Gastrocnemius medialis (tissue), 4 donors: ENCODE measurements around the gene GIMD1. TPM values are rescaled to one million over a fixed set of nuclear protein-coding genes. Genes with fewer than 3 reads are reported as not detected.
"Not testable (repeated sequence)": the region's sequence is repeated elsewhere in the genome, so short reads cannot be mapped to it uniquely, and the experiment has no call there.

Experiments used
- ATAC-seq, 2 donors: fragments of 150-250 bp; one replicate each; pipeline ENCODE4 v1.9.1; 2016
- DNase-seq, 2 donors: peaks; one replicate each; pipeline ENCODE4 v3.0.0-alpha.2; 2019
- H3K27ac ChIP-seq, 4 donors: fragments of 200-600 bp; sonication (generic); 1 replicate in 1 of 4; 2 replicates in 3 of 4; pipeline ENCODE4 v1.5.1; 2016 to 2018; ENCODE audit warnings: mild to moderate bottlenecking in 2 of 4, moderate library complexity in 1 of 4
- H3K27me3 ChIP-seq, 3 donors: fragments of 200-600 bp; sonication (generic) in 2 of 3; 1 replicate in 1 of 3; 2 replicates in 2 of 3; pipeline versions ENCODE4 v1.5.1 to v1.6.0; 2016 to 2019; ENCODE audit warnings: mild to moderate bottlenecking in 1 of 3, moderate library complexity in 1 of 3
- H3K36me3 ChIP-seq, 2 donors: fragments of 200-600 bp; sonication (generic) in 1 of 2; one replicate each; pipeline ENCODE4 v1.5.1; 2017 to 2018
- H3K4me1 ChIP-seq, 2 donors: fragments of 200-600 bp; sonication (generic) in 1 of 2; one replicate each; pipeline ENCODE4 v1.5.1; 2016 to 2017; ENCODE audit warnings: mild to moderate bottlenecking in 2 of 2
- H3K4me3 ChIP-seq, 4 donors: fragments of 200-600 bp; sonication (generic) in 3 of 4; 1 replicate in 1 of 4; 2 replicates in 3 of 4; pipeline ENCODE4 v1.5.1; 2016 to 2019; ENCODE audit warnings: mild to moderate bottlenecking in 2 of 4
- H3K9me3 ChIP-seq, 3 donors: fragments of 200-600 bp; sonication (generic) in 2 of 3; 1 replicate in 1 of 3; 2 replicates in 2 of 3; pipeline ENCODE4 v1.5.1; 2016 to 2019
- POLR2A ChIP-seq, 2 donors: fragments of 450-650 bp; IDR thresholded peaks; one replicate each; pipeline ENCODE4 v1.6.1; 2017; ENCODE audit warnings: antibody characterized with exemption in 2 of 2, mild to moderate bottlenecking in 2 of 2, moderate library complexity in 2 of 2
- in situ Hi-C, 4 donors: fragments of 200-750 bp; cut with MboI; loops; one replicate each; pipeline versions ENCODE4 v1.15.0 to v1.8.0; 2017; ENCODE audit warnings: low sequenced_read_pairs in 4 of 4
- intact Hi-C: fragments of 100-400 bp; cut with DNase I; formaldehyde crosslinking; loops from one replicate; pipeline ENCODE4 v1.15.1; 2023; ENCODE audit warnings: low total_unique reads
- total RNA-seq, 4 donors: library from RNA; depleted of rRNA; stranded (reverse); fragments of >200 nt; gene quantifications; one replicate each; pipeline versions ENCODE4 v1.1.0 to v1.2.3, GENCODE V29; 2016
- TF ChIP-seq, protein P1 (sequence below), 5 experiments: fragments of 450-650 bp in 3 of 5; fragments of 200-600 bp in 2 of 5; sonication (generic) in 2 of 5; IDR thresholded peaks in 4 of 5; conservative IDR thresholded peaks in 1 of 5; 1 replicate in 4 of 5; 2 replicates in 1 of 5; pipeline ENCODE4 v1.5.1; 2016 to 2019; ENCODE audit warnings: antibody characterized with exemption in 5 of 5, mild to moderate bottlenecking in 3 of 5, moderate library complexity in 3 of 5

GIMD1 gene
- not detected for total RNA-seq

DNA sequence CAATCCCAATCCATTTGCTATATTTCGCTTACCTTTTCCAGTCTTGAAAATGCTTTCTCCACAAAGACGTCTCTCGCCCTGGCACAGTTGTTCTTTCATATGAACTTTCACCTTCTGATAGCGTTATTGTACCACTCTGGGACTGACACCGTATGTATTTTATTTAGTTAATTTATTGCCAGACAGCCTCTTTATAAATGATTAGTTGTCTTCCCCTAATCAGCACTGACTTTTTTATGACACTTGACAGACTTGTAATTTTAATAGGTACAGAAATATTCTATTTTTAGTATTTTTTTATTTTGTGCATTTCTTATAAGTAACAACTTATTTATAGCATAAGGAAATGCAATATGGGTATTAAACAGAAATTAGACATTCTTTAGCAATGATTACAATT, at the start of gene GIMD1:
Gene GIMD1, minus strand, starts transcription at position 101 of the 400 bp plus-strand sequence. CDS start 1,343 bp downstream, outside the sequence.
- H3K27me3 ChIP-seq: no peaks in the 10 kb centered on the region
- ATAC-seq (no peak), DNase-seq (no peak)
- H3K27ac ChIP-seq: no peak within 1 kb of the TSS
- intact Hi-C loops (loop anchor here (5.0 to 10.0 kb wide), 2 partner anchors 134 to 816 kb away; no protein-coding TSS in a partner anchor), in situ Hi-C loops (loop anchor here in 1 of 4 donors (25.0 kb wide), 1 partner anchor 819 kb away; no protein-coding TSS in a partner anchor)
- no peak within 1 kb of the TSS for H3K4me3 ChIP-seq
- H3K36me3 ChIP-seq: no peaks in the 10 kb centered on the region
- no peaks in the 10 kb centered on the region for H3K9me3 ChIP-seq
- no peak for TF ChIP-seq POLR2A (IDR thresholded peaks at IDR 0.05)
- TF ChIP-seq, protein P1, sequence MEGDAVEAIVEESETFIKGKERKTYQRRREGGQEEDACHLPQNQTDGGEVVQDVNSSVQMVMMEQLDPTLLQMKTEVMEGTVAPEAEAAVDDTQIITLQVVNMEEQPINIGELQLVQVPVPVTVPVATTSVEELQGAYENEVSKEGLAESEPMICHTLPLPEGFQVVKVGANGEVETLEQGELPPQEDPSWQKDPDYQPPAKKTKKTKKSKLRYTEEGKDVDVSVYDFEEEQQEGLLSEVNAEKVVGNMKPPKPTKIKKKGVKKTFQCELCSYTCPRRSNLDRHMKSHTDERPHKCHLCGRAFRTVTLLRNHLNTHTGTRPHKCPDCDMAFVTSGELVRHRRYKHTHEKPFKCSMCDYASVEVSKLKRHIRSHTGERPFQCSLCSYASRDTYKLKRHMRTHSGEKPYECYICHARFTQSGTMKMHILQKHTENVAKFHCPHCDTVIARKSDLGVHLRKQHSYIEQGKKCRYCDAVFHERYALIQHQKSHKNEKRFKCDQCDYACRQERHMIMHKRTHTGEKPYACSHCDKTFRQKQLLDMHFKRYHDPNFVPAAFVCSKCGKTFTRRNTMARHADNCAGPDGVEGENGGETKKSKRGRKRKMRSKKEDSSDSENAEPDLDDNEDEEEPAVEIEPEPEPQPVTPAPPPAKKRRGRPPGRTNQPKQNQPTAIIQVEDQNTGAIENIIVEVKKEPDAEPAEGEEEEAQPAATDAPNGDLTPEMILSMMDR (IDR thresholded peaks at IDR 0.05 in 4 of 5, conservative IDR thresholded peaks at IDR 0.05 in 1 of 5): no peak
- H3K4me1 ChIP-seq: peaks cover 6 to 9% of the 10 kb centered on the region in 2 donors

- Histone ChIP-seq H3K27me3 (no peaks in the 10 kb centered on the region), H3K4me3 (no peak overlapping the region), H3K4me1 (no peaks in the 10 kb centered on the region), H3K27ac (no peak overlapping the region), H3K36me3 (no peaks in the 10 kb centered on the region), H3K9me3 (no peaks in the 10 kb centered on the region)
- in situ Hi-C loops (no loop called here), intact Hi-C loops (no loop called here)
- DNase-seq (no peak), ATAC-seq (no peak)
- TF ChIP-seq POLR2A (IDR thresholded peaks at IDR 0.05): no peak
- TF ChIP-seq, protein P1 (IDR thresholded peaks at IDR 0.05 in 4 of 5, conservative IDR thresholded peaks at IDR 0.05 in 1 of 5): no peak
These were observed 45.8 kb upstream of the GIMD1 start for GRCh38 chr4:106414366-106414765.

DNA sequence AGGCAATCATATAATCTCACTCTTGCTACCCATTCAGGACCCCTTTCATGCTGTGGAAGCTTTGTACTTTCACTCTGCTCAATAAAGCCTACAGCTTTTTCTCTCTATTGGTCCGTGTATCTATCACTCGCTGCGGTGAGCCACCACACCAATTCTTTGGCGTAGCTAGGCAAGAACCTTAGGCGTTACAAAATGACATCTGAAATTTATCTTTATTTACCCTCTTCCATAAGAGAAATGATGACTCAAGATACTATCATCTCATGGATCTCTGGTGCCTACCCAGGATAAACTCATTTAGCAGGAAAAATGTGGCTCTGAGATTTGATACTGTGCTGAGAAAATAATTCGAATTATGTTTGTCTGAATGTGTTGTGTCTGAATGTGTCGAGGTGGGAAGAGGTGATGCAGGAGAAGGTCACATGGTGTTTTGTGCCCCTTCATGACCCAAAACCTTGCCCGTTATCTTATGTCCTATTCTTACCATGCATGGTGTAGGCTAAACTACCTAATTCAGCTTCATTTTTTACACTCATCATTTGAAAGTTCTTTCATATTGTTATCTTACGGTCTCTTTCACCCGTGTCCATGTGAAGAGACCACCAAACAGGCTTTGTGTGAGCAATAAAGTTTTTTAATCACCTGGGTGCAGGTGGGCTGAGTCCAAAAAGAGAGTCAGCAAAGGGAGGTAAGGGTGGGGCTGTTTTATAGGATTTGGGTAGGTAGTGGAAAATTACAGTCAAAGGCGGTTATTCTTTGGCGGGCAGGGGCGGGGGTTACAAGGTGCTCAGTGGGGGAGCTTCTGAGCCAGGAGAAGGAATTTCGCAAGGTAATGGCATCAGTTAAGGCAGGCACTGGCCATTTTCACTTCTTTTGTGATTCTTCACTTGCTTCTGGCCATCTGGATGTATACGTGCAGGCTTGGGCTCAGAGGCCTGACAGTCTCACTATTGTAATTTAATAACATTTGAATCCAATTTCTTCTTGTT, 41.6 kb upstream of the GIMD1 start:
- in situ Hi-C loops: no loop called here
- ATAC-seq: no peak
- TF ChIP-seq, protein P1 (IDR thresholded peaks at IDR 0.05 in 4 of 5, conservative IDR thresholded peaks at IDR 0.05 in 1 of 5): no peak
- TF ChIP-seq POLR2A (IDR thresholded peaks at IDR 0.05): no peak

GRCh38 chr4:106408004-106408403, 39.4 kb upstream of the GIMD1 start:
- H3K36me3 ChIP-seq, in situ Hi-C loops, DNase-seq, H3K27me3 ChIP-seq, H3K9me3 ChIP-seq, H3K27ac ChIP-seq, H3K4me3 ChIP-seq, intact Hi-C loops, ATAC-seq, H3K4me1 ChIP-seq: not testable (repeated sequence)

More for the DNA sequence above, 41.6 kb upstream of the GIMD1 start:
- H3K4me1 ChIP-seq: no peaks in the 10 kb centered on the region
- no peaks in the 10 kb centered on the region for H3K9me3 ChIP-seq
- no peaks in the 10 kb centered on the region for H3K27me3 ChIP-seq
- no peak overlapping the region for H3K4me3 ChIP-seq
- DNase-seq: no peak
- H3K36me3 ChIP-seq: no peaks in the 10 kb centered on the region
- no peak overlapping the region for H3K27ac ChIP-seq
- intact Hi-C loops: no loop called here

- ATAC-seq: no peak
- H3K27ac ChIP-seq: no peak overlapping the region
These were observed 32.6 kb upstream of the GIMD1 start for GRCh38 chr4:106401157-106401556.

GRCh38 chr4:106398898-106399297, 30.3 kb upstream of the GIMD1 start:
- H3K4me1 ChIP-seq, H3K36me3 ChIP-seq: not testable (repeated sequence)

More at GRCh38 chr4:106401157-106401556, 32.6 kb upstream of the GIMD1 start:
- H3K9me3 ChIP-seq: peaks cover 0 to under 1% (median 0%) of the 10 kb centered on the region in 3 donors
- no peaks in the 10 kb centered on the region for H3K27me3 ChIP-seq
- intact Hi-C loops: no loop called here
- no peak overlapping the region for H3K4me3 ChIP-seq
- no peaks in the 10 kb centered on the region for H3K36me3 ChIP-seq
- no peak for DNase-seq
- H3K4me1 ChIP-seq: no peaks in the 10 kb centered on the region
- in situ Hi-C loops: no loop called here
- no peak for TF ChIP-seq POLR2A (IDR thresholded peaks at IDR 0.05)
- TF ChIP-seq, protein P1 (IDR thresholded peaks at IDR 0.05 in 4 of 5, conservative IDR thresholded peaks at IDR 0.05 in 1 of 5): no peak

More at GRCh38 chr4:106398898-106399297, 30.3 kb upstream of the GIMD1 start:
- in situ Hi-C loops, DNase-seq, intact Hi-C loops, H3K27ac ChIP-seq, H3K27me3 ChIP-seq, H3K4me3 ChIP-seq, ATAC-seq: not testable (repeated sequence)
- H3K9me3 ChIP-seq: peaks cover 0 to 11% (median 0%) of the 10 kb centered on the region in 3 donors
